ENCODE data around the gene ATG4B. TPM values are rescaled to one million over a fixed set of nuclear protein-coding genes. Genes with fewer than 3 reads are reported as not detected.

ATG4B gene
- total RNA-seq, 1 donor from 2014 or later, result 112 TPM

GRCh38 chr2:241640165-241640795, 2.8 kb downstream of the ATG4B start:
- Mint-ChIP-seq H3K36me3 (ENCODE audit: low read depth) (peaks cover 11% of the 10 kb centered on the region), H3K4me1 (peaks cover 46% of the 10 kb centered on the region), H3K27me3 (ENCODE audit: low read depth) (no peaks in the 10 kb centered on the region), H3K4me3 (peak overlapping the region; percentile 41), H3K9me3 (no peaks in the 10 kb centered on the region), H3K27ac (ENCODE audit: unreplicated experiment) (no peak overlapping the region)
- DNase-seq (ENCODE audit: low read depth, low spot score), result no peak
- TF ChIP-seq CTCF (conservative IDR thresholded peaks at IDR 0.05), result no peak

- no peak for DNase-seq (ENCODE audit: low read depth, low spot score)
- Mint-ChIP-seq H3K27me3 (ENCODE audit: low read depth) (no peaks in the 10 kb centered on the region), H3K9me3 (no peaks in the 10 kb centered on the region), H3K27ac (ENCODE audit: unreplicated experiment) (peak overlapping the region; percentile 72), H3K36me3 (ENCODE audit: low read depth) (peaks cover 11% of the 10 kb centered on the region), H3K4me3 (peak overlapping the region; percentile 79), H3K4me1 (peaks cover 39% of the 10 kb centered on the region)
- no peak for TF ChIP-seq CTCF (conservative IDR thresholded peaks at IDR 0.05)
Observed at GRCh38 chr2:241641631-241642030, 4.1 kb downstream of the ATG4B start.

GRCh38 chr2:241645056-241645914, 7.8 kb downstream of the ATG4B start:
- Mint-ChIP-seq H3K27ac (ENCODE audit: unreplicated experiment) (no peak overlapping the region), H3K4me1 (peaks cover 19% of the 10 kb centered on the region), H3K27me3 (ENCODE audit: low read depth) (no peaks in the 10 kb centered on the region), H3K36me3 (ENCODE audit: low read depth) (peaks cover 2% of the 10 kb centered on the region), H3K4me3 (no peak overlapping the region), H3K9me3 (no peaks in the 10 kb centered on the region)
- no peak for DNase-seq (ENCODE audit: low read depth, low spot score)
- TF ChIP-seq CTCF (conservative IDR thresholded peaks at IDR 0.05), result no peak

GRCh38 chr2:241645915-241646645, 8.6 kb downstream of the ATG4B start:
- Mint-ChIP-seq H3K4me1 (peaks cover 11% of the 10 kb centered on the region), H3K9me3 (no peaks in the 10 kb centered on the region), H3K27me3 (ENCODE audit: low read depth) (no peaks in the 10 kb centered on the region), H3K36me3 (ENCODE audit: low read depth) (no peaks in the 10 kb centered on the region), H3K27ac (ENCODE audit: unreplicated experiment) (no peak overlapping the region), H3K4me3 (no peak overlapping the region)
- TF ChIP-seq CTCF (conservative IDR thresholded peaks at IDR 0.05), result no peak
- DNase-seq (ENCODE audit: low read depth, low spot score), result no peak

GRCh38 chr2:241648453-241648852, 11.0 kb downstream of the ATG4B start:
- no peak overlapping the region for H3K4me3 Mint-ChIP-seq

More at GRCh38 chr2:241648453-241648852, 11.0 kb downstream of the ATG4B start:
- Mint-ChIP-seq H3K9me3 (no peaks in the 10 kb centered on the region), H3K4me1 (no peaks in the 10 kb centered on the region), H3K27ac (ENCODE audit: unreplicated experiment) (no peak overlapping the region), H3K27me3 (ENCODE audit: low read depth) (no peaks in the 10 kb centered on the region), H3K36me3 (ENCODE audit: low read depth) (peaks cover 6% of the 10 kb centered on the region)
- DNase-seq (ENCODE audit: low read depth, low spot score), result no peak
- no peak for TF ChIP-seq CTCF (conservative IDR thresholded peaks at IDR 0.05)

Measured in neural crest cell (in vitro differentiated cells).